Activated B cell treated with CpG ODN at 0.5 μM for 24 hours (primary cell): ENCODE data around the gene MTX1. TPM values are rescaled to one million over a fixed set of nuclear protein-coding genes. Genes with fewer than 3 reads are reported as not detected.

ENCODE experiments used
- ATAC-seq: fragments of 200-7000 bp; cut with Tn5 transposase; one replicate; pipeline ENCODE4 v1.10.0; 2021; ENCODE audit warnings: low read depth, mild to moderate bottlenecking, moderate library complexity
- CTCF ChIA-PET: fragments of 350-600 bp; sonication (Branson Sonifier 250); formaldehyde crosslinking; loops from one replicate; lab custom pipeline; 2021; ENCODE audit warnings: antibody characterized with exemption; lab: Charles Lee
- POLR2A ChIA-PET: fragments of 350-600 bp; sonication (Branson Sonifier 250); formaldehyde crosslinking; loops from one replicate; lab custom pipeline; 2021; ENCODE audit warnings: antibody characterized with exemption; lab: Charles Lee
- DNase-seq: peaks from one replicate; pipeline ENCODE4 v3.0.0; 2022
- H3K27ac Mint-ChIP-seq: one replicate; pipeline ENCODE4 v1.8.0; 2020; ENCODE audit warnings: mixed read lengths
- H3K27me3 Mint-ChIP-seq: one replicate; pipeline ENCODE4 v1.8.0; 2021; ENCODE audit warnings: mixed read lengths
- H3K36me3 Mint-ChIP-seq: one replicate; pipeline ENCODE4 v1.8.0; 2021; ENCODE audit warnings: low read depth, mixed read lengths
- H3K4me1 Mint-ChIP-seq: one replicate; pipeline ENCODE4 v1.8.0; 2021; ENCODE audit warnings: mixed read lengths
- H3K4me3 Mint-ChIP-seq: one replicate; pipeline ENCODE4 v1.8.0; 2020; ENCODE audit warnings: mild to moderate bottlenecking, mixed read lengths
- H3K9me3 Mint-ChIP-seq: one replicate; pipeline ENCODE4 v1.8.0; 2020; ENCODE audit warnings: mixed read lengths
- intact Hi-C: fragments of 100-400 bp; cut with micrococcal nuclease; formaldehyde crosslinking; loops from one replicate; pipeline ENCODE4 v1.15.1; 2024
- total RNA-seq: library from RNA; stranded (reverse); gene quantifications from 2 replicates; pipeline ENCODE4 v1.2.3, GENCODE V29; 2022
- TF ChIP-seq, protein P1 (sequence below): fragments of 200-600 bp; IDR thresholded peaks from one replicate; pipeline ENCODE4 v1.8.0; 2022; ENCODE audit warnings: antibody characterized with exemption, mild to moderate bottlenecking

Gene MTX1
- total RNA-seq, 1 donor from 2014 or later: 36.7 TPM

DNA sequence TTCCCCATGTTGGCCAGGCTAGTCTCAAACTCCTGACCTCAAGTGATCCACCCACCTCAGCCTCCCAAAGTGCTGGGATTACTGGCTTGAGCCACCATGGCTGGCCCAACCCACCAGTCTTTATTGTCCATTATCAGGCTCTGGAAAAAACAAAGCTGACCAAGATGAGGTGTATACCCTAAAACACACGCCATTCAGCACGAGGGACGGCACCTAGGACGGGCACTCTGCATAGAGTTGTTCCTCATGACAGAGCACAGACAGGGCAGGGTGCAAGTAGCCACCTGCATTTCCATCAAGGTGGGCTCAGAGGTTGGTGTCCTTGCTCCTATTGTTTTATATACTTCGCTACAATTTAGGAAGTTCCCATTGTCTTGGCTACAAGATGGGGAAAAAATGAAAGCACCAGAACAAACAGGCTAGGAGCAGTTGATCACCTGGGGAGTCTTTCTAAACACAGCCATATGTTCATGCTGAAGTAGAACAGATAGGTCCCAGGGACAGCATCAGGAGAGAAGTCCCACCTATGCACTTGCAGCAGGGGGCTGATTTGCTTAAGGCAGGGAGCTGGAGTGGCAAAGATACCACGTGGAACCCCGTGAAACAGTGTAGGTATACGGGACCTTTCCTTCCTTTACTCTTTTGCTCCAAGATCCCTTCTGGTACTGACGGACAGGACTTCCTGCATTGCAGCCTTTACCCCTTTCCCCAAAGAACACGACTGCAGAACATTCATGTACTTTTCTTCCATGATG is 39.9 kb upstream of the MTX1 start:
- intact Hi-C loops: loop anchor here (1.0 kb wide), 1 partner anchor 56 kb away; no protein-coding TSS in a partner anchor
- DNase-seq: no peak
- H3K4me3 Mint-ChIP-seq: no peak overlapping the region
- no peaks in the 10 kb centered on the region for H3K27me3 Mint-ChIP-seq
- no peaks in the 10 kb centered on the region for H3K9me3 Mint-ChIP-seq
- H3K36me3 Mint-ChIP-seq: peaks cover 26% of the 10 kb centered on the region
- no peak overlapping the region for H3K27ac Mint-ChIP-seq
- ChIA-PET POLR2A (interaction anchor here (1.1 to 4.5 kb wide), 8 partner anchors 25 to 88 kb away, joined by 3 to 92 read pairs (median 6); partner anchors contain the start of gene SLC50A1), CTCF (interaction anchor here (0.6 to 6.4 kb wide), 19 partner anchors 15 to 122 kb away, joined by 3 to 145 read pairs (median 5); partner anchors contain the start of genes ADAM15, DPM3 and SLC50A1)
- H3K4me1 Mint-ChIP-seq: peaks cover 33% of the 10 kb centered on the region
- ATAC-seq: no peak
- TF ChIP-seq, protein P1, sequence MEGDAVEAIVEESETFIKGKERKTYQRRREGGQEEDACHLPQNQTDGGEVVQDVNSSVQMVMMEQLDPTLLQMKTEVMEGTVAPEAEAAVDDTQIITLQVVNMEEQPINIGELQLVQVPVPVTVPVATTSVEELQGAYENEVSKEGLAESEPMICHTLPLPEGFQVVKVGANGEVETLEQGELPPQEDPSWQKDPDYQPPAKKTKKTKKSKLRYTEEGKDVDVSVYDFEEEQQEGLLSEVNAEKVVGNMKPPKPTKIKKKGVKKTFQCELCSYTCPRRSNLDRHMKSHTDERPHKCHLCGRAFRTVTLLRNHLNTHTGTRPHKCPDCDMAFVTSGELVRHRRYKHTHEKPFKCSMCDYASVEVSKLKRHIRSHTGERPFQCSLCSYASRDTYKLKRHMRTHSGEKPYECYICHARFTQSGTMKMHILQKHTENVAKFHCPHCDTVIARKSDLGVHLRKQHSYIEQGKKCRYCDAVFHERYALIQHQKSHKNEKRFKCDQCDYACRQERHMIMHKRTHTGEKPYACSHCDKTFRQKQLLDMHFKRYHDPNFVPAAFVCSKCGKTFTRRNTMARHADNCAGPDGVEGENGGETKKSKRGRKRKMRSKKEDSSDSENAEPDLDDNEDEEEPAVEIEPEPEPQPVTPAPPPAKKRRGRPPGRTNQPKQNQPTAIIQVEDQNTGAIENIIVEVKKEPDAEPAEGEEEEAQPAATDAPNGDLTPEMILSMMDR: no peak

DNA sequence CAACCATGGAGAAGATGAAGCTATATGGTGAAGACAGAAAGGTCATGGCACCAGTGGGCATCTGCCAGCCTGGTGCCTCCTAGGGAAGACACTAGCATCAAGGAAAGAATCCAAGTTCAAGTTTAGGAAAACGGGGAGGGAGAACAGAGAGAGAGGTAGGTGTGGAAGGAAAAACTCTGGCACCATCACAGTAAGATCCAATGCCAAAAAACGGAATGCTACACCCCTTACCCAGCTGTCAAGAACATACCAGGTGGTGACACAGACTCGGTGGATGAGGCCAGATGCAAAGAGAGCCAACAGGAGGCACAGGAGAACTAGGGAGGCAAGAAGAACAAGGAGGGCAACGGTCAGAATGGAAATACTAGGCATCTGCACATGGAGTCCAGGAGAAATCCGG is 39.0 kb upstream of the MTX1 start:
- DNase-seq (no peak), ATAC-seq (no peak)
- ChIA-PET POLR2A (interaction anchor here (1.2 to 4.2 kb wide), 3 partner anchors 78 to 89 kb away, joined by 3 to 38 read pairs (median 4); no protein-coding TSS in a partner anchor), CTCF (interaction anchor here (1.9 to 6.4 kb wide), 4 partner anchors 24 to 84 kb away, joined by 7 to 145 read pairs (median 24); partner anchors contain the start of gene SLC50A1)
- Mint-ChIP-seq H3K4me3 (no peak overlapping the region), H3K9me3 (no peaks in the 10 kb centered on the region), H3K36me3 (peaks cover 26% of the 10 kb centered on the region), H3K27me3 (no peaks in the 10 kb centered on the region), H3K27ac (no peak overlapping the region), H3K4me1 (peaks cover 39% of the 10 kb centered on the region)
- TF ChIP-seq, protein P1: no peak
- intact Hi-C loops: no loop called here

DNA sequence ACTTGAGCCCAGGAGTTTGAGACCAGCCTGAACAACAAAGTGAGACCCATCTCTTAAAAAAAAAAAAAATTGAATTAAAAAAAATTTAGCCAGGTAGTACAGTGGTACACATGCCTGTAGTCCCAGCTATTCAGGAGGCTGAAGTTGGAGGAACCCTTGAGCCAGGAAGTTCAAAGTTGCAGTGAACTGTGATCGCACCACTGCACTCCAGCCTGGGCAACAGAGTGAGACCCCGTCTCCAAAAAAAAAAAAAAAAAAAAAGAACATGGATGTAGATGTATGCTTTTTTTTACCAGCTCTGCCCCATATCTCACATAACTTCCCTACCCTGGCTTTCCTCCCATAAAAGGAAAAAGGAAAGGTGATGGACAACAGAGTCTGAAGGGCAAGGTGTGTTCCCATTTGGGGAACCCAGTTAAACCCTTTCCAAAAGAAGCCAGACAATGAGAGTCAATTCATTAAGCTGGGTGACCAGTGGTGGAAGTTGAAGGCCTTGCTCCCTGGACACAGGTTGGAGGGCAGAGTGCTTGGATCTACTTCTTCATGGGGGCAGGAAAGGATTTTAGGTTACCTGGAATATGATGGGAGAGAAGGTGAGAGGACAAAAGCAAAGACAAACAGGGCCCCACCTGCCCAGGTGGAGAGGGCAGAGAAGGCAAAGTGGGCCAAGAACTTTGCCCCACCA is 38.3 kb upstream of the MTX1 start:
- Mint-ChIP-seq H3K36me3 (peaks cover 26% of the 10 kb centered on the region), H3K4me1 (peaks cover 44% of the 10 kb centered on the region), H3K9me3 (no peaks in the 10 kb centered on the region), H3K27ac (no peak overlapping the region), H3K4me3 (no peak overlapping the region), H3K27me3 (no peaks in the 10 kb centered on the region)
- intact Hi-C loops: loop anchor here (10.0 kb wide), 2 partner anchors 195 to 615 kb away; partner anchors contain the start of genes CKS1B, SHC1 and UBE2Q1
- ChIA-PET POLR2A (interaction anchor here (0.5 to 4.2 kb wide), 4 partner anchors 78 to 1635 kb away, joined by 3 to 38 read pairs (median 3); no protein-coding TSS in a partner anchor), CTCF (interaction anchor here (0.8 to 6.4 kb wide), 5 partner anchors 24 to 126 kb away, joined by 3 to 145 read pairs (median 7); no protein-coding TSS in a partner anchor)
- DNase-seq: no peak
- TF ChIP-seq, protein P1: no peak
- ATAC-seq: no peak

DNA sequence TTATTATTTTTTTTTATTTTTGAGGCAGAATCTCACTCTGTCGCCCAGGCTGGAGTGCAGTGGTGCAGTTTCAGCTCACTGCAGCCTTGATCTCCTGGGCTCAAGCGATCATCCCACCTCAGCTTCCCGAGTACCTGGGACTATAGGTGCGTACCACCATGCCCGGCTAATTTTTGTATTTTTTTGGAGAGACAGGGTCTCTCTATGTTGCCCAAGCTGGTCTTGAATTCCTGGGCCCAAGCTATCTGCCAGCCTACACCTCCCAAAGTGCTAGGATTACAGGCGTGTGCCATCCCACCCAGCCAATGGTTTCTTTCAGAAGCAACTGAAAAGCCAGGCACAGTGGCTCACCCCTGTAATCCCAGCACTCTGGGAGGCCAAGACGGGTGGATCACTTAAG is 37.7 kb upstream of the MTX1 start:
- POLR2A ChIA-PET: interaction anchor here (0.5 to 0.9 kb wide), 4 partner anchors 79 to 1635 kb away, joined by 3 to 5 read pairs (median 3); no protein-coding TSS in a partner anchor
- DNase-seq: no peak
- TF ChIP-seq, protein P1: no peak
- no peak for ATAC-seq
- CTCF ChIA-PET: interaction anchor here (0.8 to 6.4 kb wide), 4 partner anchors 23 to 126 kb away, joined by 3 to 145 read pairs (median 5); no protein-coding TSS in a partner anchor
- H3K9me3 Mint-ChIP-seq: no peaks in the 10 kb centered on the region
- H3K4me1 Mint-ChIP-seq: peaks cover 44% of the 10 kb centered on the region
- no peak overlapping the region for H3K27ac Mint-ChIP-seq
- no peak overlapping the region for H3K4me3 Mint-ChIP-seq
- intact Hi-C loops: loop anchor here (10.0 kb wide), 2 partner anchors 196 to 616 kb away; partner anchors contain the start of genes CKS1B, SHC1 and UBE2Q1
- H3K36me3 Mint-ChIP-seq: peaks cover 26% of the 10 kb centered on the region
- no peaks in the 10 kb centered on the region for H3K27me3 Mint-ChIP-seq
